Trophoblast cell (in vitro differentiated cells and primary cell): Measurements from ENCODE around the gene HECW1.
A peak's percentile ranks its signal among the peaks of the same experiment; 100 is the strongest.

ENCODE experiments used
- DNase-seq, 2 donors: peaks; one replicate each; pipeline ENCODE4 v3.0.0-alpha.2; 2016
- H2AFZ ChIP-seq: 2 replicates; pipeline ENCODE4 v1.6.1; 2013; ENCODE audit warnings: low read length, moderate library complexity, mild to moderate bottlenecking; ENCODE audit not compliant: insufficient read depth, poor library complexity
- H2AK5ac ChIP-seq: 2 replicates; pipeline ENCODE4 v1.6.1; 2013; ENCODE audit warnings: mild to moderate bottlenecking, low read length
- H2BK120ac ChIP-seq: 2 replicates; pipeline ENCODE4 v1.6.1; 2013; ENCODE audit warnings: low read length, mild to moderate bottlenecking, moderate library complexity; ENCODE audit not compliant: insufficient read depth, poor library complexity
- H2BK12ac ChIP-seq: 2 replicates; pipeline ENCODE4 v1.6.1; 2013; ENCODE audit warnings: mild to moderate bottlenecking, low read length, moderate library complexity
- H2BK5ac ChIP-seq: 2 replicates; pipeline ENCODE4 v1.6.1; 2013; ENCODE audit warnings: low read length, low read depth, moderate library complexity, mild to moderate bottlenecking; ENCODE audit not compliant: poor library complexity
- H3K14ac ChIP-seq: 2 replicates; pipeline ENCODE4 v1.6.1; 2013; ENCODE audit warnings: mild to moderate bottlenecking, low read length
- H3K18ac ChIP-seq: 2 replicates; pipeline ENCODE4 v1.6.1; 2013; ENCODE audit warnings: mild to moderate bottlenecking, low read length
- H3K23ac ChIP-seq: 2 replicates; pipeline ENCODE4 v1.6.1; 2013; ENCODE audit warnings: low read length
- H3K27ac ChIP-seq: 2 replicates; pipeline ENCODE4 v1.5.1; 2013; ENCODE audit warnings: low read depth, mild to moderate bottlenecking, inconsistent platforms, low read length, moderate library complexity
- H3K27me3 ChIP-seq: 2 replicates; pipeline ENCODE4 v1.6.1; 2013; ENCODE audit warnings: inconsistent platforms, mild to moderate bottlenecking, low read length, moderate library complexity; ENCODE audit not compliant: insufficient read depth
- H3K36me3 ChIP-seq, 2 experiments: 1 replicate in 1 of 2; 2 replicates in 1 of 2; pipeline ENCODE4 v1.6.1; 2013; ENCODE audit warnings: low read length in 2 of 2, mild to moderate bottlenecking in 2 of 2, moderate library complexity in 1 of 2; ENCODE audit not compliant: insufficient read depth in 2 of 2, control insufficient read depth in 1 of 2
- H3K4ac ChIP-seq: 2 replicates; pipeline ENCODE4 v1.6.1; 2013; ENCODE audit warnings: low read depth, mild to moderate bottlenecking, low read length, moderate library complexity
- H3K4me1 ChIP-seq, 2 experiments: 1 replicate in 1 of 2; 2 replicates in 1 of 2; pipeline ENCODE4 v1.6.1; 2013; ENCODE audit warnings: low read length in 2 of 2, mild to moderate bottlenecking in 2 of 2, moderate library complexity in 1 of 2; ENCODE audit not compliant: insufficient read depth in 2 of 2, control insufficient read depth in 1 of 2
- H3K4me2 ChIP-seq: 2 replicates; pipeline ENCODE4 v1.6.1; 2013; ENCODE audit warnings: inconsistent platforms, mild to moderate bottlenecking, low read length, moderate library complexity
- H3K4me3 ChIP-seq: 2 replicates; pipeline ENCODE4 v1.5.1; 2013; ENCODE audit warnings: mild to moderate bottlenecking, low read depth, low read length, inconsistent platforms
- H3K79me1 ChIP-seq: one replicate; pipeline ENCODE4 v1.6.1; 2013; ENCODE audit warnings: low read length
- H3K79me2 ChIP-seq: 2 replicates; pipeline ENCODE4 v1.6.1; 2013; ENCODE audit warnings: low read length, mild to moderate bottlenecking; ENCODE audit not compliant: control insufficient read depth, insufficient read depth, poor library complexity
- H3K9ac ChIP-seq: 2 replicates; pipeline ENCODE4 v1.6.1; 2013; ENCODE audit warnings: mild to moderate bottlenecking, low read length
- H3K9me3 ChIP-seq: 2 replicates; pipeline ENCODE4 v1.6.1; 2013; ENCODE audit warnings: low read depth, mild to moderate bottlenecking, control low read depth, inconsistent platforms, low read length; ENCODE audit not compliant: insufficient read depth
- H4K12ac ChIP-seq: 2 replicates; pipeline ENCODE4 v1.6.1; 2013; ENCODE audit warnings: low read depth, mild to moderate bottlenecking, low read length, moderate library complexity
- H4K8ac ChIP-seq: 2 replicates; pipeline ENCODE4 v1.6.1; 2013; ENCODE audit warnings: low read depth, mild to moderate bottlenecking, low read length, moderate library complexity
- H4K91ac ChIP-seq: one replicate; pipeline ENCODE4 v1.6.1; 2013; ENCODE audit warnings: low read depth, mild to moderate bottlenecking, low read length, moderate library complexity
- WGBS: extraction: QIAGEN DNeasy Blood & Tissue Kit; methylation state at CpG from one replicate; pipeline ENCODE4 v1.1.7; 2013; ENCODE audit warnings: missing lambda C conversion rate; ENCODE audit not compliant: insufficient read length, insufficient coverage; ENCODE audit errors: extremely low coverage; 5-methylcytosine and 5-hydroxymethylcytosine counted together

The HECW1 gene

DNA sequence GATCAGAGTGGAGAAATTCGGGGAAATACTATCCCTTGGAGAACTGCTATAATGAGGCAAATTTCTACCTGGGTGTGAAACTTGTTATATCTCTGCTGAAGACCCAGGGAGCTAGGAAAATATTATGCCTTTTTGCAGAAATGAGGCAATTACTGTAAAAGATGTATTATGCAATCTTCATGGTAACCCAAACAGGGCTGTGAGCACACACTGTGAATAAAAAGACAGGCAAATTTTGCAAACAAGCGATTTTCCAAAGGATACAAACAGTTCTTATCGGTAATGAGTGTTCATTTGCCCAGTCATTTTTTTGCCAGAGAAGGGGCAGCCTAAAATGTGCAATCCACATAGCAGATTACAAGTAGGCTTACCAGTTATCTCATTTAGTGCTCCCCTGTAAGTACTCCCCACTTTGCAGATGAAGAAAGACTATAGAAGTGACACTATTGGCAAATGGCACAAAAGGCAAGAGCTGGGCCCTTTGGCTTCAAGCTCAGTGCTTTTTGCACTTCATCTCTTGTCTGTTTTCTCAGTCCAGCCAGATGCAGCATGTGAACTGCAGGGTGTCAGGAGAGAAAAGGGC, 205.8 kb downstream of the HECW1 start:
- Histone ChIP-seq H2BK5ac (no peak overlapping the region), H4K12ac (no peak overlapping the region), H3K18ac (no peak overlapping the region), H2BK120ac (no peak overlapping the region), H3K14ac (no peak overlapping the region), H2AK5ac (no peak overlapping the region), H3K79me2 (no peaks in the 10 kb centered on the region), H2AFZ (no peak overlapping the region), H3K4me3 (peak overlapping the region; percentile 35), H3K79me1 (no peaks in the 10 kb centered on the region), H3K36me3 (no peaks in the 10 kb centered on the region), H3K9ac (no peak overlapping the region), H3K4ac (no peak overlapping the region), H2BK12ac (no peak overlapping the region), H3K4me2 (no peak overlapping the region), H4K91ac (no peak overlapping the region), H3K9me3 (no peaks in the 10 kb centered on the region), H3K27me3 (no peaks in the 10 kb centered on the region), H3K27ac (no peak overlapping the region), H3K4me1 (no peaks in the 10 kb centered on the region), H3K23ac (no peak overlapping the region), H4K8ac (no peak overlapping the region)
- WGBS = no CpG with 5 or more reads among the region's 3 CpGs
- DNase-seq = no peak

DNA sequence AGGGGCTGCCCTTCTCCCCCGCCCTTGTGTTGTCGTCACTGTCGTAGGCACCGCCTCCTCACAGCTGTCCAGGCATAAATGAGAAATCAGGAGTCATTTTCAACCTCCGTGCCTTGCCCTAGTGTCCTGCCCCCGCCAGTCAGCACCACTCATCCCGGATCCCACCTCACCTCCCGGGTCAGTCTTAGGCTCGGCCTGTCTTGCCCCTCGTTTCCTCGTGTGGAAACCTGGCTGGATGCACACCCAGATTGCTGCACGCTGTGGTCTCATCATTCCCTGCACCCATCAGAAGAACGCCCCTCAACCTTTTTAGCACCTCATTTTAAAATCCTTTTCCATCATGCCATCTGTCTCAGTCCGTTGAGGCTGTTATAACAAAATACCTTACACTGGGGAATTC, 213.1 kb downstream of the HECW1 start:
- no peak for DNase-seq
- no peaks in the 10 kb centered on the region for H3K79me1 ChIP-seq
- H2BK12ac ChIP-seq = no peak overlapping the region
- no peak overlapping the region for H2BK120ac ChIP-seq
- H3K27ac ChIP-seq = no peak overlapping the region
- no peak overlapping the region for H3K23ac ChIP-seq
- no peak overlapping the region for H4K8ac ChIP-seq
- H3K4me3 ChIP-seq = no peak overlapping the region
- peak overlapping the region; percentile 52 for H3K9ac ChIP-seq
- no CpG with 5 or more reads among the region's 14 CpGs for WGBS
- H2BK5ac ChIP-seq = no peak overlapping the region
- H4K12ac ChIP-seq = no peak overlapping the region
- H2AK5ac ChIP-seq = no peak overlapping the region
- H3K4me2 ChIP-seq = no peak overlapping the region
- no peak overlapping the region for H2AFZ ChIP-seq
- peaks cover 5 to 8% of the 10 kb centered on the region in 2 experiments for H3K4me1 ChIP-seq
- no peak overlapping the region for H3K14ac ChIP-seq
- H3K4ac ChIP-seq = no peak overlapping the region
- no peaks in the 10 kb centered on the region for H3K9me3 ChIP-seq
- no peaks in the 10 kb centered on the region for H3K79me2 ChIP-seq
- H3K36me3 ChIP-seq = no peaks in the 10 kb centered on the region
- no peaks in the 10 kb centered on the region for H3K27me3 ChIP-seq
- H3K18ac ChIP-seq = no peak overlapping the region
- H4K91ac ChIP-seq = no peak overlapping the region

DNA sequence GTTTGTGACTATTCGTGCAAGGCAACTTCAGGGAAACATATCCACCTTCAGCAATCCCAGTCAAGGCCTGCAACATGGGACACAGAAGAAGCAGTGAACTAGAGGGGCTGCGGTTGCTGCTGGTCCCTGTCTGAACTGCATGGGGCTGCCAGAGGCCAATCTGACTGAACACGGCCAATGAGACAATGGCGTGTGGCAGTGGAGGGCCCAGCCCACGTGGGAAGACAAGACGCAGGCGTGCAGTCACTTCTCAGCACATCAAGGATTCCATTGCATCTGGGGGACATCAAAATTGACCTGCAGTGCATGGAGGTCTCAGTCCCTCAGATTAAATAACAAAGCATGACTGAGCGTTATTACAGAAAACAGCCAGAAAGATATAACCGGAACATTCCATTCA, 215.9 kb downstream of the HECW1 start:
- Histone ChIP-seq H3K4ac (no peak overlapping the region), H3K27me3 (no peaks in the 10 kb centered on the region), H3K9ac (no peak overlapping the region), H3K4me1 (peaks cover 5 to 8% of the 10 kb centered on the region in 2 experiments), H4K12ac (no peak overlapping the region), H2AFZ (no peak overlapping the region), H3K79me2 (no peaks in the 10 kb centered on the region), H3K79me1 (no peaks in the 10 kb centered on the region), H3K4me3 (no peak overlapping the region), H3K9me3 (no peaks in the 10 kb centered on the region), H4K91ac (no peak overlapping the region), H2BK5ac (no peak overlapping the region), H2BK120ac (no peak overlapping the region), H4K8ac (no peak overlapping the region), H3K27ac (no peak overlapping the region), H2AK5ac (no peak overlapping the region), H3K23ac (no peak overlapping the region), H2BK12ac (no peak overlapping the region), H3K36me3 (no peaks in the 10 kb centered on the region), H3K18ac (no peak overlapping the region), H3K14ac (no peak overlapping the region), H3K4me2 (no peak overlapping the region)
- no CpG with 5 or more reads among the region's 9 CpGs for WGBS
- no peak for DNase-seq

- Histone ChIP-seq H3K79me2 (no peaks in the 10 kb centered on the region), H3K18ac (no peak overlapping the region), H2BK5ac (no peak overlapping the region), H2AFZ (no peak overlapping the region), H3K23ac (no peak overlapping the region), H4K91ac (no peak overlapping the region), H3K9ac (no peak overlapping the region), H3K4ac (no peak overlapping the region), H3K4me3 (no peak overlapping the region), H4K8ac (no peak overlapping the region), H3K79me1 (no peaks in the 10 kb centered on the region), H3K9me3 (no peaks in the 10 kb centered on the region), H3K14ac (no peak overlapping the region), H3K36me3 (no peaks in the 10 kb centered on the region), H3K27ac (no peak overlapping the region), H2AK5ac (no peak overlapping the region), H2BK12ac (no peak overlapping the region), H2BK120ac (no peak overlapping the region), H3K4me2 (no peak overlapping the region), H3K27me3 (no peaks in the 10 kb centered on the region), H4K12ac (no peak overlapping the region), H3K4me1 (peaks cover 5 to 8% of the 10 kb centered on the region in 2 experiments)
- WGBS = no CpG with 5 or more reads among the region's 6 CpGs
- no peak for DNase-seq
These were observed 216.4 kb downstream of the HECW1 start for GRCh38 chr7:43328785-43329380.
